ENCODE measurements around the gene OSTM1. TPM values are rescaled to one million over a fixed set of nuclear protein-coding genes. Genes with fewer than 3 reads are reported as not detected.

OSTM1 gene
- total and polyA plus RNA-seq, 2 of the 8 experiments (the other 6 are each of a cell fraction or from before 2014, with no cell fraction given), result 17.7 to 26.1 TPM

- ChIA-PET CTCF (ENCODE audit: partially characterized antibody) (no interaction called here), POLR2A (ENCODE audit: partially characterized antibody) (interaction anchor here (1.6 kb wide), 1 partner anchor 9 kb away, joined by 3 read pairs; no protein-coding TSS in a partner anchor)
- peaks cover 0 to 3% (median under 1%) of the 10 kb centered on the region in 4 experiments; a peak in 2 of 7 replicates for H3K27me3 ChIP-seq (replicated peaks in 1 of 4; ENCODE audit: control insufficient read depth in 3 of 4, extremely low read depth in 1 of 4, insufficient read depth in 3 of 4, low read length in 3 of 4)
- no peak overlapping the region for H2BK120ac ChIP-seq (replicated peaks; ENCODE audit: low read depth, low read length)
- no peak overlapping the region for H3K4me3 ChIP-seq (ENCODE audit: extremely low read depth in 1 of 4, insufficient read depth in 2 of 4, low read depth in 3 of 4, low read length in 4 of 4)
- H3K23ac ChIP-seq (ENCODE audit: insufficient read length), result no peak overlapping the region
- FAIRE-seq, result no peak
- no peak overlapping the region for H3K14ac ChIP-seq (ENCODE audit: insufficient read length)
- no peaks in the 10 kb centered on the region for H3K36me3 ChIP-seq (ENCODE audit: control insufficient read depth in 2 of 4, insufficient read depth in 4 of 4, low read length in 3 of 4)
- no peak overlapping the region for H3K18ac ChIP-seq (ENCODE audit: extremely low read depth, low read length)
- no peak for DNase-seq (ENCODE audit: low read depth in 1 of 2, low spot score in 2 of 2)
- no peak overlapping the region for H2BK20ac ChIP-seq (ENCODE audit: low read length)
- no peak overlapping the region for H3K27ac ChIP-seq (ENCODE audit: low read depth, low read length)
- no peak overlapping the region for H4K91ac ChIP-seq (replicated peaks; ENCODE audit: insufficient read length, low read length)
- WGBS, 2 experiments (ENCODE audit: extremely low coverage in 1 of 2, insufficient coverage in 1 of 2, insufficient read length in 1 of 2, insufficient replicate concordance in 2 of 2, low coverage in 1 of 2, low lambda C conversion rate in 2 of 2, missing lambda C conversion rate in 1 of 2), result 92% methylated on average over 1 of the region's 1 CpG; no CpG with 5 or more reads in 1 of the 2 experiments
- no peak overlapping the region for H4K5ac ChIP-seq (ENCODE audit: insufficient read length, low read depth, low read length)
- H4K8ac ChIP-seq (ENCODE audit: extremely low read depth, insufficient read depth, low read length), result no peak overlapping the region
- no peak overlapping the region for H3K4me2 ChIP-seq (ENCODE audit: insufficient read depth in 1 of 2, low read depth in 2 of 2, low read length in 2 of 2)
- H2BK5ac ChIP-seq (ENCODE audit: low read depth, low read length), result no peak overlapping the region
- no peaks in the 10 kb centered on the region for H3K79me1 ChIP-seq (ENCODE audit: low read depth, low read length)
- H3K79me2 ChIP-seq (ENCODE audit: control insufficient read depth in 1 of 2, insufficient read depth in 2 of 2, low read length in 2 of 2), result peaks cover 0 to 10% of the 10 kb centered on the region in 2 experiments; a peak in 2 of 4 replicates
- no peak overlapping the region for H2BK15ac ChIP-seq (ENCODE audit: low read length)
- H2AFZ ChIP-seq (ENCODE audit: low read length), result no peak overlapping the region
- H3K23me2 ChIP-seq (ENCODE audit: low read depth, low read length), result peaks cover 7% of the 10 kb centered on the region
- no peak overlapping the region for H3K56ac ChIP-seq (replicated peaks; ENCODE audit: insufficient read length, low read depth, low read length)
- H2AK5ac ChIP-seq (ENCODE audit: low read depth, low read length), result no peak overlapping the region
- no peaks in the 10 kb centered on the region for H4K20me1 ChIP-seq (replicated peaks in 1 of 2; ENCODE audit: control insufficient read depth in 1 of 2, insufficient read depth in 2 of 2, low read length in 2 of 2)
- H3K9ac ChIP-seq (replicated peaks in 1 of 4; ENCODE audit: extremely low read depth in 1 of 4, low read depth in 3 of 4, low read length in 3 of 4), result no peak overlapping the region
- H3K4me1 ChIP-seq (replicated peaks in 1 of 4; ENCODE audit: control insufficient read depth in 3 of 4, insufficient read depth in 4 of 4, low read length in 3 of 4), result peaks cover 0 to 8% (median 5%) of the 10 kb centered on the region in 4 experiments; a peak in 5 of 7 replicates
- no peak overlapping the region for H3K4ac ChIP-seq (replicated peaks; ENCODE audit: insufficient read length, low read depth, low read length)
- no peaks in the 10 kb centered on the region for H3K9me3 ChIP-seq (ENCODE audit: insufficient read depth in 2 of 2, low read depth in 1 of 2, low read length in 1 of 2)
- no peak overlapping the region for H2BK12ac ChIP-seq (ENCODE audit: low read depth, low read length)
- TF ChIP-seq SIN3A (conservative IDR thresholded peaks at IDR 0.05 in 1 of 2, IDR thresholded peaks at IDR 0.05 in 1 of 2; ENCODE audit: low read depth in 1 of 2, low read length in 2 of 2) (no peak), YY1 (IDR thresholded peaks at IDR 0.05; ENCODE audit: low read depth, low read length) (no peak), PHF8 (conservative IDR thresholded peaks at IDR 0.05; ENCODE audit: low read depth, low read length) (no peak), ATF3 (IDR thresholded peaks at IDR 0.05; ENCODE audit: insufficient read depth, low read depth, low read length) (no peak), GTF2F1 (IDR thresholded peaks at IDR 0.05; ENCODE audit: borderline replicate concordance, low read depth, low read length) (no peak), RNF2 (IDR thresholded peaks at IDR 0.05; ENCODE audit: borderline replicate concordance, low read depth, low read length, missing control alignments, poor library complexity, severe bottlenecking) (no peak), CEBPB (IDR thresholded peaks at IDR 0.05; ENCODE audit: low read depth, low read length) (no peak), POLR2A (IDR thresholded peaks at IDR 0.05; ENCODE audit: control extremely low read depth in 1 of 2, low read depth in 2 of 2, low read length in 2 of 2) (no peak), TAF1 (IDR thresholded peaks at IDR 0.05; ENCODE audit: low read depth, low read length) (no peak), MAFK (IDR thresholded peaks at IDR 0.05; ENCODE audit: low read depth, low read length) (no peak), CHD1 (IDR thresholded peaks at IDR 0.05; ENCODE audit: low read depth, low read length) (no peak), TAF7 (optimal IDR thresholded peaks at IDR 0.05; ENCODE audit: borderline replicate concordance, low read depth, low read length) (no peak), SIX5 (IDR thresholded peaks at IDR 0.05; ENCODE audit: low read depth, low read length) (no peak), EGR1 (IDR thresholded peaks at IDR 0.05; ENCODE audit: borderline replicate concordance, low read depth, low read length) (no peak)
These were observed 3.6 kb upstream of the OSTM1 start for GRCh38 chr6:108078191-108078590.
